T-helper 2 cell (primary cell): ENCODE results near the gene UBA1.
A peak's percentile ranks its signal among the peaks of the same experiment; 100 is the strongest.

Experiments used
- DNase-seq, 5 experiments: peaks; one replicate each; pipeline versions ENCODE4 v3.0.0 to v3.0.0-alpha.2; 2012 to 2022

The UBA1 gene

GRCh38 chrX:47214435-47215077 lies 20.9 kb downstream of the UBA1 start:
- DNase-seq: no peak

GRCh38 chrX:47215291-47215900 lies 21.8 kb downstream of the UBA1 start:
- no peak for DNase-seq

GRCh38 chrX:47216393-47216925 lies 22.8 kb downstream of the UBA1 start:
- DNase-seq: no peak

- peak in 1 of 5 experiments; percentile 13 for DNase-seq
Observed at GRCh38 chrX:47217121-47217851, 23.7 kb downstream of the UBA1 start.

GRCh38 chrX:47217852-47218279 lies 24.2 kb downstream of the UBA1 start:
- DNase-seq: peak; percentile 81 to 100 (median 93)

GRCh38 chrX:47218280-47218919 lies 24.8 kb downstream of the UBA1 start, which contains the start of gene CDK16:
Gene CDK16, plus strand, starts transcription at chrX:47218681. Its CDS starts 4,877 bp downstream, at chrX:47223558.
- DNase-seq: peak; percentile 37 to 88 (median 53)

GRCh38 chrX:47218920-47219815 lies 25.5 kb downstream of the UBA1 start:
- peak; percentile 17 to 56 (median 28) for DNase-seq

GRCh38 chrX:47221756-47222155 lies 28.1 kb downstream of the UBA1 start:
- DNase-seq: no peak

- DNase-seq: no peak
Observed at GRCh38 chrX:47222751-47223350, 29.2 kb downstream of the UBA1 start.

GRCh38 chrX:47223476-47224250 lies 30.0 kb downstream of the UBA1 start:
- no peak for DNase-seq

GRCh38 chrX:47224266-47224895 lies 30.8 kb downstream of the UBA1 start:
- no peak for DNase-seq

GRCh38 chrX:47224896-47225290 lies 31.3 kb downstream of the UBA1 start:
- no peak for DNase-seq

GRCh38 chrX:47226071-47226470 lies 32.4 kb downstream of the UBA1 start:
- DNase-seq: no peak

- no peak for DNase-seq
Observed at GRCh38 chrX:47226531-47227333, 33.1 kb downstream of the UBA1 start.

GRCh38 chrX:47227334-47227583 lies 33.6 kb downstream of the UBA1 start:
- DNase-seq: no peak

GRCh38 chrX:47228550-47229270 lies 35.1 kb downstream of the UBA1 start:
- no peak for DNase-seq

GRCh38 chrX:47229427-47229826 lies 35.8 kb downstream of the UBA1 start:
- no peak for DNase-seq

GRCh38 chrX:47230136-47230868 lies 36.7 kb downstream of the UBA1 start:
- no peak for DNase-seq
